ENCODE results near the gene IL27RA. TPM values are rescaled to one million over a fixed set of nuclear protein-coding genes. Genes with fewer than 3 reads are reported as not detected.
A peak's percentile ranks its signal among the peaks of the same experiment; 100 is the strongest.

IL27RA gene
- total RNA-seq, 8 experiments from 2014 or later = 1.0 to 4.5 (median 2.0) TPM

DNA sequence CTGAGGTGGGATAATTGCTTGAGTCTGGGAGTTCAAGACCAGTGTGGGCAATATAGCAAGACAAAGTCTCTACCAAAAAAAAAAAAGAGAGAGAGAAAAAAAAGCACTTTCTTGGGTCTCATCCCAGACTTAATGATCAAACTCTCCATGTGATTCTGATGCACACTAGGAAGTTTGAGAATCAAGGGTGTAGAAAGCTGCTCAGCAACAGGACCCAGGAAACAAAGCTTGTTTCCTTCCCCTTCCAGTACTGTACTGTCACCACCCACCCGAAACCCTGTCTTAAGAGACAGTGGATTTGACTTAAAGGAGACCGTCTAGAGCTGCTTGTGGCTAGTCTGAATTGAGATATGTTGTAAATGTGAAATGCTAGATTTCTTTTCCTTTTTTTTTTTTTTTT lies 46.8 kb downstream of the IL27RA start:
- H3K4me3 ChIP-seq = no peak overlapping the region
- 7 to 100% (median 54%) methylated on average over 1 to 2 of the region's 2 CpGs; no CpG with 5 or more reads in 2 of the 10 experiments for WGBS, 10 experiments
- in situ Hi-C loops (cut with MboI; ENCODE audit: low pct_unique_long_range_greater_than_20kb in 2 of 9, low sequenced_read_pairs in 9 of 9, unreplicated experiment in 9 of 9) = loop anchor here in 2 of 9 experiments (10.0 kb wide), 1 partner anchor 204 kb away; the partner anchor contains the start of gene NANOS3 (in 2 of the 2)
- ATAC-seq (replicated peaks in 6 of 8) = no peak
- H3K4me1 ChIP-seq (replicated peaks in 1 of 2) = peaks cover 12 to 14% of the 10 kb centered on the region in 2 donors
- no peak overlapping the region for H3K27ac ChIP-seq

- WGBS, 10 experiments = 0 to 1% (median 0%) methylated on average over 3 to 29 of the region's 50 CpGs; no CpG with 5 or more reads in 1 of the 10 experiments
- Histone ChIP-seq H3K27ac (peak overlapping the region; percentile 42 to 93), H3K4me3 (peak overlapping the region; percentile 49 to 76 (median 64)), H3K4me1 (replicated peaks in 1 of 2) (peaks cover 7 to 8% of the 10 kb centered on the region in 2 donors)
- in situ Hi-C loops (cut with MboI; ENCODE audit: low pct_unique_long_range_greater_than_20kb in 2 of 9, low sequenced_read_pairs in 9 of 9, unreplicated experiment in 9 of 9) = loop anchor here in 1 of 9 experiments (10.0 kb wide), 1 partner anchor 206 kb away; the partner anchor contains the start of gene NANOS3
- ATAC-seq (replicated peaks in 6 of 8) = peak; percentile 91 to 97 (median 92)
Observed at GRCh38 chr19:14080887-14081796, 49.6 kb downstream of the IL27RA start.

- Histone ChIP-seq H3K4me1 (replicated peaks in 1 of 2) (peaks cover 7 to 8% of the 10 kb centered on the region in 2 donors), H3K27ac (peak overlapping the region; percentile 42 to 93), H3K4me3 (peak overlapping the region; percentile 49 to 76 (median 64))
- 0 to 100% (median 56%) methylated on average over 1 to 12 of the region's 24 CpGs; no CpG with 5 or more reads in 1 of the 10 experiments for WGBS, 10 experiments
- peak in 2 of 8 experiments; percentile 44 to 54 for ATAC-seq (replicated peaks in 6 of 8)
- in situ Hi-C loops (cut with MboI; ENCODE audit: low pct_unique_long_range_greater_than_20kb in 2 of 9, low sequenced_read_pairs in 9 of 9, unreplicated experiment in 9 of 9) = loop anchor here in 1 of 9 experiments (10.0 kb wide), 1 partner anchor 207 kb away; the partner anchor contains the start of gene NANOS3
Observed at GRCh38 chr19:14081797-14082674, 50.5 kb downstream of the IL27RA start.

GRCh38 chr19:14082675-14082960 lies 51.1 kb downstream of the IL27RA start:
- in situ Hi-C loops (cut with MboI; ENCODE audit: low pct_unique_long_range_greater_than_20kb in 2 of 9, low sequenced_read_pairs in 9 of 9, unreplicated experiment in 9 of 9) = loop anchor here in 1 of 9 experiments (10.0 kb wide), 1 partner anchor 208 kb away; the partner anchor contains the start of gene NANOS3
- 0 to 40% (median 0%) methylated on average over 1 of the region's 1 CpG; no CpG with 5 or more reads in 5 of the 10 experiments for WGBS, 10 experiments
- Histone ChIP-seq H3K4me3 (peak overlapping the region in 3 of 5 donors; percentile 64 to 76 (median 69)), H3K27ac (no peak overlapping the region), H3K4me1 (replicated peaks in 1 of 2) (peaks cover 7 to 8% of the 10 kb centered on the region in 2 donors)
- ATAC-seq (replicated peaks in 6 of 8) = no peak

- Histone ChIP-seq H3K27ac (no peak within 1 kb of the TSS), H3K4me1 (replicated peaks in 1 of 2) (peaks cover 9 to 10% of the 10 kb centered on the region in 2 donors), H3K4me3 (no peak within 1 kb of the TSS)
- in situ Hi-C loops (cut with MboI; ENCODE audit: low pct_unique_long_range_greater_than_20kb in 2 of 9, low sequenced_read_pairs in 9 of 9, unreplicated experiment in 9 of 9) = loop anchor here in 1 of 9 experiments (10.0 kb wide), 1 partner anchor 211 kb away; the partner anchor contains the start of gene NANOS3
- WGBS, 10 experiments = 51 to 73% (median 69%) methylated on average over 3 to 22 of the region's 54 CpGs; no CpG with 5 or more reads in 7 of the 10 experiments
- no peak for ATAC-seq (replicated peaks in 6 of 8)
Observed at GRCh38 chr19:14085309-14085995, 53.9 kb downstream of the IL27RA start, which contains the start of gene C19orf67. C19orf67 (minus strand) TSS chr19:14085783; CDS start chr19:14085627, 156 bp downstream.

DNA sequence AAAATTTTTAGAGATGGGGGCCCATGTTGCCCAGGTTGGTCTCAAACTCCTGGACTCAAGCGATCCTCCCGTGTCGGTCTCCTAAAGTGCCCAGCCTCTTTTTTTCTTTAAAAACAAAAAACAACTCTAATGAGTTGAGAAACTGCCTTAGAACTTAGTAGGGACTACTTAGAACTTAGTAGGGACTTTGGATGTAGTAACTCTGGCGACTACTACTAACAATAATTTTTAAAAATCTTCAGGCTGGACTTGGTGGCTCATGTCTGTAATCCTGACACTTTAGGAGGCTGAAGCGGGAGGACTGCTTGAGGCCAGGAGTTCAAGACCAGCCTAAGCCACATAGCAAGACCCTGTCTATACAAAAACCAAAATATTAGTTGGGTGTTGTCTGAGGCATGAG lies 54.5 kb downstream of the IL27RA start:
- Histone ChIP-seq H3K4me1 (replicated peaks in 1 of 2) (peaks cover 9 to 10% of the 10 kb centered on the region in 2 donors), H3K27ac (no peak overlapping the region), H3K4me3 (no peak overlapping the region)
- ATAC-seq (replicated peaks in 6 of 8) = no peak
- 48 to 96% (median 80%) methylated on average over 1 to 5 of the region's 5 CpGs; no CpG with 5 or more reads in 1 of the 10 experiments for WGBS, 10 experiments
- in situ Hi-C loops (cut with MboI; ENCODE audit: low pct_unique_long_range_greater_than_20kb in 2 of 9, low sequenced_read_pairs in 9 of 9, unreplicated experiment in 9 of 9) = loop anchor here in 1 of 9 experiments (10.0 kb wide), 1 partner anchor 211 kb away; the partner anchor contains the start of gene NANOS3

GRCh38 chr19:14088634-14089411 lies 57.3 kb downstream of the IL27RA start:
- no peak overlapping the region for H3K27ac ChIP-seq
- in situ Hi-C loops (cut with MboI; ENCODE audit: low pct_unique_long_range_greater_than_20kb in 2 of 9, low sequenced_read_pairs in 9 of 9, unreplicated experiment in 9 of 9) = loop anchor here in 1 of 9 experiments (10.0 kb wide), 1 partner anchor 214 kb away; the partner anchor contains the start of gene NANOS3

GRCh38 chr19:14089412-14089661 lies 57.8 kb downstream of the IL27RA start:
- H3K27ac ChIP-seq = no peak overlapping the region

More at GRCh38 chr19:14088634-14089411, 57.3 kb downstream of the IL27RA start:
- no peak for ATAC-seq (replicated peaks in 6 of 8)
- 62 to 94% (median 87%) methylated on average over 2 to 7 of the region's 30 CpGs; no CpG with 5 or more reads in 2 of the 10 experiments for WGBS, 10 experiments
- H3K4me1 ChIP-seq (replicated peaks in 1 of 2) = peaks cover 6 to 11% of the 10 kb centered on the region in 2 donors
- peak overlapping the region; percentile 55 to 81 (median 66) for H3K4me3 ChIP-seq

GRCh38 chr19:14089662-14090508 lies 58.3 kb downstream of the IL27RA start:
- ATAC-seq (replicated peaks in 6 of 8) = peak; percentile 24 to 51 (median 38)
- H3K4me3 ChIP-seq = peak overlapping the region; percentile 55 to 81 (median 66)
- peak overlapping the region; percentile 83 to 86 for H3K27ac ChIP-seq
- in situ Hi-C loops (cut with MboI; ENCODE audit: low pct_unique_long_range_greater_than_20kb in 2 of 9, low sequenced_read_pairs in 9 of 9, unreplicated experiment in 9 of 9) = loop anchor here in 1 of 9 experiments (10.0 kb wide), 1 partner anchor 215 kb away; the partner anchor contains the start of gene NANOS3
- H3K4me1 ChIP-seq (replicated peaks in 1 of 2) = peaks cover 6 to 11% of the 10 kb centered on the region in 2 donors
- no CpG with 5 or more reads among the region's 142 CpGs for WGBS, 10 experiments

More at GRCh38 chr19:14089412-14089661, 57.8 kb downstream of the IL27RA start:
- H3K4me1 ChIP-seq (replicated peaks in 1 of 2) = peaks cover 6 to 11% of the 10 kb centered on the region in 2 donors
- H3K4me3 ChIP-seq = peak overlapping the region; percentile 55 to 81 (median 66)
- 0 to 67% (median 21%) methylated on average over 1 to 5 of the region's 16 CpGs; no CpG with 5 or more reads in 3 of the 10 experiments for WGBS, 10 experiments
- no peak for ATAC-seq (replicated peaks in 6 of 8)
- in situ Hi-C loops (cut with MboI; ENCODE audit: low pct_unique_long_range_greater_than_20kb in 2 of 9, low sequenced_read_pairs in 9 of 9, unreplicated experiment in 9 of 9) = loop anchor here in 1 of 9 experiments (10.0 kb wide), 1 partner anchor 215 kb away; the partner anchor contains the start of gene NANOS3

- peak; percentile 48 to 83 (median 77) for ATAC-seq (replicated peaks in 6 of 8)
- Histone ChIP-seq H3K27ac (peak within 1 kb of the TSS; percentile 83 to 86), H3K4me1 (replicated peaks in 1 of 2) (peaks cover 6 to 11% of the 10 kb centered on the region in 2 donors), H3K4me3 (peak within 1 kb of the TSS; percentile 55 to 81 (median 66))
- in situ Hi-C loops (cut with MboI; ENCODE audit: low pct_unique_long_range_greater_than_20kb in 2 of 9, low sequenced_read_pairs in 9 of 9, unreplicated experiment in 9 of 9) = no loop called here
- WGBS, 10 experiments = no CpG with 5 or more reads among the region's 65 CpGs
Observed at GRCh38 chr19:14090509-14091080, 59.0 kb downstream of the IL27RA start, which contains the start of gene SAMD1. SAMD1 (minus strand) TSS chr19:14090751.
